GM23338 (cell line): Measurements from ENCODE around the gene BTBD16.

Experiments
- JUNB ChIP-seq: IDR thresholded peaks from one replicate; pipeline ENCODE4 v1.6.1; 2016; ENCODE audit warnings: antibody characterized with exemption; ENCODE audit not compliant: unreplicated experiment
- TF ChIP-seq, protein P1 (sequence below), 2 experiments: fragments of 200-600 bp in 1 of 2; sonication (generic) in 1 of 2; conservative IDR thresholded peaks; 2 replicates each; pipeline versions ENCODE4 v1.5.1 to v1.6.1; 2016 to 2017; ENCODE audit warnings: antibody characterized with exemption in 2 of 2, low read depth in 2 of 2, mild to moderate bottlenecking in 2 of 2, moderate library complexity in 1 of 2

DNA sequence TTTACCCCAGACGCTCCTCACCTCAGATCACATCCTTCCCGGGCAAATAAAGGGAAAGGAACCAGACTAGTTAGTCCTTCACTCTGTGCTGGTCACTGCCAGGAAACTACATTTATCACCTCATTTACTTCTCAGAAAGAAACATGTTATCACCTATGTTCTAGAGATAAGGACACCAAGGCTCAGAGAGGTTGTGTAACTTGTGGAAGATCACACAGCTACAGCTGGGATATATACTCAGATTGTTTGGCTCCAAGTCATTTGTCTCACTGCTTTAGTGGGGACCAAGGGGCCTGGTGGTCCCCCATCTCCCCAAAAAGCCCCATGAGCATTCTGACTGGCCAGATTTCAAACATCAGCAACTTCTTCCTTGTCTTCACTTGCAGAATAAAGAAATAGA is 17.5 kb upstream of the BTBD16 start:
- TF ChIP-seq, protein P1, sequence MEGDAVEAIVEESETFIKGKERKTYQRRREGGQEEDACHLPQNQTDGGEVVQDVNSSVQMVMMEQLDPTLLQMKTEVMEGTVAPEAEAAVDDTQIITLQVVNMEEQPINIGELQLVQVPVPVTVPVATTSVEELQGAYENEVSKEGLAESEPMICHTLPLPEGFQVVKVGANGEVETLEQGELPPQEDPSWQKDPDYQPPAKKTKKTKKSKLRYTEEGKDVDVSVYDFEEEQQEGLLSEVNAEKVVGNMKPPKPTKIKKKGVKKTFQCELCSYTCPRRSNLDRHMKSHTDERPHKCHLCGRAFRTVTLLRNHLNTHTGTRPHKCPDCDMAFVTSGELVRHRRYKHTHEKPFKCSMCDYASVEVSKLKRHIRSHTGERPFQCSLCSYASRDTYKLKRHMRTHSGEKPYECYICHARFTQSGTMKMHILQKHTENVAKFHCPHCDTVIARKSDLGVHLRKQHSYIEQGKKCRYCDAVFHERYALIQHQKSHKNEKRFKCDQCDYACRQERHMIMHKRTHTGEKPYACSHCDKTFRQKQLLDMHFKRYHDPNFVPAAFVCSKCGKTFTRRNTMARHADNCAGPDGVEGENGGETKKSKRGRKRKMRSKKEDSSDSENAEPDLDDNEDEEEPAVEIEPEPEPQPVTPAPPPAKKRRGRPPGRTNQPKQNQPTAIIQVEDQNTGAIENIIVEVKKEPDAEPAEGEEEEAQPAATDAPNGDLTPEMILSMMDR (conservative IDR thresholded peaks at IDR 0.05; ENCODE audit: low read depth in 2 of 2) = no peak
- no peak for TF ChIP-seq JUNB
